Measurements from ENCODE around the gene TMEM170B.

Gene TMEM170B

DNA sequence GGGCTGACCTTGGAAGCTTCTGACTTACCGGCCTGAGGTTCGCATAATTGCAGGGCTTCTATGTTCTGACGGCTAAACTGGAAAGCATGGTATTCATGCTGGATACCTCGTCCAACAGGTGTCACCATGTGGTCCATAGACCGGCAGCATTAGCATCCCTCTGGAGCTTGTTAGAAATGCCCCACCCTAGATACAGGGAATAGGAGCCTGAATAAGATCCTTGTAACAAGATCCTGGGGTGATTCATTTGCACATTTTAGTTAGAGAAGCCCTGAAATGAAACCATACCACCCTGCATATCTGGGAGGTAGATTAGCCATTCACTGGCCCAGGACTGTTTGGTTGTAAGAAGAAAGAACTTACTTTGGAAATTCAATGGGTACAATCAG lies 77.7 kb downstream of the TMEM170B start:
- no peaks in the 10 kb centered on the region for H3K79me2 ChIP-seq (ENCODE audit: insufficient read depth, low read length)
- H3K4me1 ChIP-seq (ENCODE audit: insufficient read depth, low read length, poor library complexity, severe bottlenecking) = no peaks in the 10 kb centered on the region
- no peaks in the 10 kb centered on the region for H3K36me3 ChIP-seq (ENCODE audit: insufficient read depth, low read length)
- no peak overlapping the region for H3K9ac ChIP-seq (ENCODE audit: low read depth, low read length, poor library complexity, severe bottlenecking)
- H3K4me3 ChIP-seq (ENCODE audit: low read length, poor library complexity, severe bottlenecking) = no peak overlapping the region
- no peaks in the 10 kb centered on the region for H3K9me3 ChIP-seq (ENCODE audit: insufficient read depth, low read depth, low read length)
- no peaks in the 10 kb centered on the region for H3K27me3 ChIP-seq (ENCODE audit: insufficient read depth, low read length, poor library complexity, severe bottlenecking)
- no peaks in the 10 kb centered on the region for H3K9me2 ChIP-seq (replicated peaks; ENCODE audit: low read depth, low read length)
- no peak for TF ChIP-seq EZH2phosphoT487 (IDR thresholded peaks at IDR 0.05; ENCODE audit: borderline replicate concordance)
- TF ChIP-seq, protein P1, sequence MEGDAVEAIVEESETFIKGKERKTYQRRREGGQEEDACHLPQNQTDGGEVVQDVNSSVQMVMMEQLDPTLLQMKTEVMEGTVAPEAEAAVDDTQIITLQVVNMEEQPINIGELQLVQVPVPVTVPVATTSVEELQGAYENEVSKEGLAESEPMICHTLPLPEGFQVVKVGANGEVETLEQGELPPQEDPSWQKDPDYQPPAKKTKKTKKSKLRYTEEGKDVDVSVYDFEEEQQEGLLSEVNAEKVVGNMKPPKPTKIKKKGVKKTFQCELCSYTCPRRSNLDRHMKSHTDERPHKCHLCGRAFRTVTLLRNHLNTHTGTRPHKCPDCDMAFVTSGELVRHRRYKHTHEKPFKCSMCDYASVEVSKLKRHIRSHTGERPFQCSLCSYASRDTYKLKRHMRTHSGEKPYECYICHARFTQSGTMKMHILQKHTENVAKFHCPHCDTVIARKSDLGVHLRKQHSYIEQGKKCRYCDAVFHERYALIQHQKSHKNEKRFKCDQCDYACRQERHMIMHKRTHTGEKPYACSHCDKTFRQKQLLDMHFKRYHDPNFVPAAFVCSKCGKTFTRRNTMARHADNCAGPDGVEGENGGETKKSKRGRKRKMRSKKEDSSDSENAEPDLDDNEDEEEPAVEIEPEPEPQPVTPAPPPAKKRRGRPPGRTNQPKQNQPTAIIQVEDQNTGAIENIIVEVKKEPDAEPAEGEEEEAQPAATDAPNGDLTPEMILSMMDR (conservative IDR thresholded peaks at IDR 0.05; ENCODE audit: low read length) = no peak
- no peak overlapping the region for H3K4me2 ChIP-seq (ENCODE audit: low read depth, low read length, poor library complexity, severe bottlenecking)
- no peaks in the 10 kb centered on the region for H3F3A ChIP-seq (ENCODE audit: low read depth)
- no peaks in the 10 kb centered on the region for H4K20me1 ChIP-seq (ENCODE audit: insufficient read depth, low read length, poor library complexity, severe bottlenecking)
- H2AFZ ChIP-seq (ENCODE audit: low read length) = no peak overlapping the region

DNA sequence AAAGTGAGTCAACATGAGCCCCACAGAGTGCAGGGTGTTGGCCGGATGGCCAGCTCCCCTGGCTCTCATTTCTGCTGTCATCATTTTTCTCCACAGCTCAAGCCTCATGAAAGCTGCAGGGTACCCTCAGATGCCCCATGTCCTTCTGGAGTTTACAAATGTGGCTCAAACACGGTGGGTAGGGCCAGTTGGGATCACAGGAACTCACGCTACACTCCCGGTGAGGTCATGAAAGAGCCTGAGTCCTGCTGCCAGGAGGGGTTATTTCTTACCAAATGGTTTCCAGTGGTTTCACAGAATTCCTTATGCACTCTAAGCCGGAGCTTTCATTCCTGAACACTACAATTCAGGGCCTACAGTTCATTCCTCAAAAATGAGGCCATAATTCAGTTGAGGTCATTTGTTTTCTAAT lies 78.7 kb downstream of the TMEM170B start:
- no peak overlapping the region for H3K9ac ChIP-seq (ENCODE audit: low read depth, low read length, poor library complexity, severe bottlenecking)
- no peak overlapping the region for H2AFZ ChIP-seq (ENCODE audit: low read length)
- no peaks in the 10 kb centered on the region for H3K27me3 ChIP-seq (ENCODE audit: insufficient read depth, low read length, poor library complexity, severe bottlenecking)
- H3K9me2 ChIP-seq (replicated peaks; ENCODE audit: low read depth, low read length) = no peaks in the 10 kb centered on the region
- H3F3A ChIP-seq (ENCODE audit: low read depth) = no peaks in the 10 kb centered on the region
- TF ChIP-seq, protein P1 (conservative IDR thresholded peaks at IDR 0.05; ENCODE audit: low read length) = no peak
- no peak for TF ChIP-seq EZH2phosphoT487 (IDR thresholded peaks at IDR 0.05; ENCODE audit: borderline replicate concordance)
- no peaks in the 10 kb centered on the region for H3K4me1 ChIP-seq (ENCODE audit: insufficient read depth, low read length, poor library complexity, severe bottlenecking)
- no peaks in the 10 kb centered on the region for H4K20me1 ChIP-seq (ENCODE audit: insufficient read depth, low read length, poor library complexity, severe bottlenecking)
- H3K36me3 ChIP-seq (ENCODE audit: insufficient read depth, low read length) = no peaks in the 10 kb centered on the region
- no peak overlapping the region for H3K4me3 ChIP-seq (ENCODE audit: low read length, poor library complexity, severe bottlenecking)
- no peaks in the 10 kb centered on the region for H3K9me3 ChIP-seq (ENCODE audit: insufficient read depth, low read depth, low read length)
- H3K4me2 ChIP-seq (ENCODE audit: low read depth, low read length, poor library complexity, severe bottlenecking) = no peak overlapping the region
- H3K79me2 ChIP-seq (ENCODE audit: insufficient read depth, low read length) = no peaks in the 10 kb centered on the region

DNA sequence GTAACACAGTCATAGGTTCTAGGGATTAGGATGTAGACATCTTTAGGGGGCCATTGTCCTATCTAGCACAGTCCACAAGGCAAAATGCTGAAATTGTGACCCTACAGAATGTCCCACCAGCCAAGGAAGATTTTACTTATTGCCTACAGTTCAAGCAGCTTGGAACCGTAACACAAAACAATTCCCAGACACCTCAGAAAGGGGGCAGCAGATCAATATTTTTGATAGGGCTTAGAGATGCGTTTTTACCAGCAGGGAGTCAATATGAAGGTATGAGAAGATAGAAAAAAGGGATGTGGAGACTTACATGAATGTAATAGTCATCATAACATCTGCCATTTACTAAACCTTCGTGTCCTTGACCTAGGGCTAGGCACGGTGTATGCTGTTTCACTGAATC lies 81.0 kb downstream of the TMEM170B start:
- H3K36me3 ChIP-seq (ENCODE audit: insufficient read depth, low read length) = no peaks in the 10 kb centered on the region
- H2AFZ ChIP-seq (ENCODE audit: low read length) = no peak overlapping the region
- TF ChIP-seq, protein P1 (conservative IDR thresholded peaks at IDR 0.05; ENCODE audit: low read length) = peak; percentile 53
- TF ChIP-seq EZH2phosphoT487 (IDR thresholded peaks at IDR 0.05; ENCODE audit: borderline replicate concordance) = no peak

More for the DNA sequence above, 81.0 kb downstream of the TMEM170B start:
- H4K20me1 ChIP-seq (ENCODE audit: insufficient read depth, low read length, poor library complexity, severe bottlenecking) = no peaks in the 10 kb centered on the region
- H3F3A ChIP-seq (ENCODE audit: low read depth) = no peaks in the 10 kb centered on the region
- H3K4me2 ChIP-seq (ENCODE audit: low read depth, low read length, poor library complexity, severe bottlenecking) = no peak overlapping the region
- no peaks in the 10 kb centered on the region for H3K9me3 ChIP-seq (ENCODE audit: insufficient read depth, low read depth, low read length)
- H3K4me3 ChIP-seq (ENCODE audit: low read length, poor library complexity, severe bottlenecking) = no peak overlapping the region
- no peaks in the 10 kb centered on the region for H3K9me2 ChIP-seq (replicated peaks; ENCODE audit: low read depth, low read length)
- no peaks in the 10 kb centered on the region for H3K27me3 ChIP-seq (ENCODE audit: insufficient read depth, low read length, poor library complexity, severe bottlenecking)
- H3K4me1 ChIP-seq (ENCODE audit: insufficient read depth, low read length, poor library complexity, severe bottlenecking) = no peaks in the 10 kb centered on the region
- no peaks in the 10 kb centered on the region for H3K79me2 ChIP-seq (ENCODE audit: insufficient read depth, low read length)
- H3K9ac ChIP-seq (ENCODE audit: low read depth, low read length, poor library complexity, severe bottlenecking) = no peak overlapping the region

Measured in Loucy (cell line).